Measurements from ENCODE around the gene VAX1.

GRCh38 chr10:117164592-117165537, 26.8 kb upstream of the VAX1 start:
- TF ChIP-seq FOXM1 (IDR thresholded peaks at IDR 0.05; ENCODE audit: low read depth) = no peak
- TF ChIP-seq PBX3 (IDR thresholded peaks at IDR 0.05) = no peak
- no peak for TF ChIP-seq MAX (IDR thresholded peaks at IDR 0.05; ENCODE audit: low read depth)

Measured in SK-N-SH (cell line).